HEK293 (cell line): ENCODE measurements around the gene ANTXR1.

ENCODE experiments used
- ATF2 ChIP-seq: fragments of 450-650 bp; formaldehyde crosslinking; IDR thresholded peaks from 2 replicates; pipeline ENCODE4 v1.5.1; 2016; ENCODE audit warnings: missing biosample characterization, missing genetic modification characterization, low read depth
- CTCF ChIP-seq: fragments of 450-650 bp; formaldehyde crosslinking; IDR thresholded peaks from 2 replicates; pipeline ENCODE4 v1.5.1; 2016; ENCODE audit warnings: missing biosample characterization, missing genetic modification characterization
- HOXC10 ChIP-seq: sonication (generic); formaldehyde crosslinking; IDR thresholded peaks from 2 replicates; pipeline ENCODE4 v1.8.1; 2023; ENCODE audit warnings: mild to moderate bottlenecking, missing genetic modification reagents
- INSM2 ChIP-seq: fragments of 450-650 bp; formaldehyde crosslinking; IDR thresholded peaks from 2 replicates; pipeline ENCODE4 v1.5.1; 2016; ENCODE audit warnings: missing biosample characterization, missing genetic modification characterization
- PBX3 ChIP-seq: sonication (generic); formaldehyde crosslinking; IDR thresholded peaks from 2 replicates; pipeline ENCODE4 v1.8.1; 2022; ENCODE audit warnings: mild to moderate bottlenecking, moderate library complexity, missing genetic modification reagents
- ZNF169 ChIP-seq: fragments of 450-650 bp; formaldehyde crosslinking; IDR thresholded peaks from 2 replicates; pipeline ENCODE4 v1.5.1; 2016; ENCODE audit warnings: missing biosample characterization, missing genetic modification characterization
- ZNF24 ChIP-seq: fragments of 450-650 bp; formaldehyde crosslinking; IDR thresholded peaks from 2 replicates; pipeline ENCODE4 v1.5.1; 2016; ENCODE audit warnings: missing biosample characterization, missing genetic modification characterization
- ZNF324 ChIP-seq: fragments of 450-650 bp; formaldehyde crosslinking; IDR thresholded peaks from 2 replicates; pipeline ENCODE4 v1.5.1; 2016; ENCODE audit warnings: missing biosample characterization, missing genetic modification characterization
- ZNF398 ChIP-seq: fragments of 450-650 bp; formaldehyde crosslinking; IDR thresholded peaks from 2 replicates; pipeline ENCODE4 v1.5.1; 2017; ENCODE audit warnings: missing biosample characterization, missing genetic modification characterization
- ZNF76 ChIP-seq: fragments of 450-650 bp; formaldehyde crosslinking; IDR thresholded peaks from 2 replicates; pipeline ENCODE4; 2016; ENCODE audit warnings: low read depth, missing biosample characterization, missing genetic modification characterization, borderline replicate concordance
- ZSCAN4 ChIP-seq: fragments of 450-650 bp; formaldehyde crosslinking; IDR thresholded peaks from 2 replicates; pipeline ENCODE4 v1.5.1; 2017; ENCODE audit warnings: missing biosample characterization, missing genetic modification characterization

- TF ChIP-seq CTCF (tag by site-specific recombination) (no peak), ZNF169 (tag by site-specific recombination) (no peak), HOXC10 (CRISPR knock-in tag) (no peak), ATF2 (tag by site-specific recombination) (no peak), INSM2 (tag by site-specific recombination) (no peak), ZNF24 (tag by site-specific recombination) (no peak), ZNF398 (no peak), PBX3 (CRISPR knock-in tag) (no peak), ZSCAN4 (tag by site-specific recombination) (no peak), ZNF76 (no peak), ZNF324 (no peak)
Observed at GRCh38 chr2:69080071-69080470, 67.1 kb downstream of the ANTXR1 start.
